Activated T-cell treated with anti-CD3 and anti-CD28 coated beads, Interleukin-2, amount 50 U/mL, for 4 hours (primary cell): ENCODE results near the gene RBL2. TPM values are rescaled to one million over a fixed set of nuclear protein-coding genes. Genes with fewer than 3 reads are reported as not detected.
A peak's percentile ranks its signal among the peaks of the same experiment; 100 is the strongest.
"Not testable (repeated sequence)": the region's sequence is repeated elsewhere in the genome, so short reads cannot be mapped to it uniquely, and the experiment has no call there.

Experiments
- ATAC-seq, 2 donors: fragments of 200-7000 bp; cut with Tn5 transposase; one replicate each; pipeline ENCODE4 v1.10.0; 2021
- DNase-seq: peaks from one replicate; pipeline ENCODE4 v3.0.0-alpha.2; 2020
- H3K27me3 Mint-ChIP-seq: one replicate; pipeline ENCODE4 v1.8.0; 2021; ENCODE audit warnings: low read depth, mixed read lengths
- H3K36me3 Mint-ChIP-seq: one replicate; pipeline ENCODE4 v1.8.0; 2022; ENCODE audit warnings: mixed read lengths; ENCODE audit not compliant: insufficient read depth
- H3K4me1 Mint-ChIP-seq: one replicate; pipeline ENCODE4 v1.8.0; 2021; ENCODE audit warnings: low read depth, mixed read lengths
- H3K4me3 Mint-ChIP-seq: one replicate; pipeline ENCODE4 v1.8.0; 2021; ENCODE audit warnings: mild to moderate bottlenecking, moderate library complexity, mixed read lengths
- H3K9me3 Mint-ChIP-seq: one replicate; pipeline ENCODE4 v1.8.0; 2021; ENCODE audit warnings: mixed read lengths
- total RNA-seq, 3 donors: library from RNA; stranded (reverse); gene quantifications; one replicate each; pipeline ENCODE4 v1.2.1, GENCODE V29; 2021

RBL2 gene
- total RNA-seq, 3 donors from 2014 or later: 26.6 to 31.6 (median 29.8) TPM

- Mint-ChIP-seq H3K27me3 (no peaks in the 10 kb centered on the region), H3K36me3 (no peaks in the 10 kb centered on the region), H3K4me1 (peaks cover 37% of the 10 kb centered on the region), H3K9me3 (no peaks in the 10 kb centered on the region), H3K4me3 (no peak overlapping the region)
- no peak for DNase-seq
- no peak for ATAC-seq
These were observed 72.0 kb downstream of the RBL2 start for GRCh38 chr16:53506254-53506653.

DNA sequence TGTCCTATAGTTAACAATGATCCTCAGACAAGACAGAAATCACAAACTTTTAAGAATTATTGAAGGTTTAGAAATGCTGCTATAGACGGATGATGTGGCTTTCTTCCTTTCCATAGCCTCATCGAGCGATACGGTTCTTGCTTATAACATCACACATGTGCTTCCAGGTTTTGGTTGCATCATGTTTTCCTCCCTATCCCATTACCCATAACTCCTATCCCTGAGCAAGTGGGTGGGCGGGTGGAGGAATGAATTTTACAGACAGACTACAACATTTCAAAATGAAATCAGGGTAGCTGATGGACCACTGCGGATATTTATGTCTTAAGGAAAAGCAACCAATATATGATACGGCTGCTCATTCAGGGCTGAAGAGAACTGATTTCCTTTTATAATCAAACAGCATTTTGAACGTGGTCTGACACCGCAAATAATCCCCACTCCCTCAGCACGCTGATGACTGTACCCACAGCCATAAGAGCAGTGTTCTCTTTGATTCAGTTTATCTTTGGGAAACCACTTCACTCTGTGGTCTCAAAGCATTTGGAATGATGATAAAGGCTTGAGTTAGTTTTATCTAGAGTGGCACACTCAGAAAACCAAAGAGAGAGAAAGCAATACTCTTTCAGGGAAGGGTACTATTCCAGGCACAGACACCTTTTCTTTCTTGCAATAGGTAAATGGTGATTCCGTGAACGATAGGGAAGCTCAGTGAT is 73.4 kb downstream of the RBL2 start:
- peaks cover 30% of the 10 kb centered on the region for H3K4me1 Mint-ChIP-seq

GRCh38 chr16:53509906-53510703 is 75.8 kb downstream of the RBL2 start:
- no peaks in the 10 kb centered on the region for H3K9me3 Mint-ChIP-seq
- no peak overlapping the region for H3K4me3 Mint-ChIP-seq
- no peaks in the 10 kb centered on the region for H3K36me3 Mint-ChIP-seq
- DNase-seq (peak; percentile 43), ATAC-seq (peak; percentile 57 to 58)
- H3K4me1 Mint-ChIP-seq: peaks cover 20% of the 10 kb centered on the region
- no peaks in the 10 kb centered on the region for H3K27me3 Mint-ChIP-seq

More for the DNA sequence above, 73.4 kb downstream of the RBL2 start:
- H3K9me3 Mint-ChIP-seq: no peaks in the 10 kb centered on the region
- H3K27me3 Mint-ChIP-seq: no peaks in the 10 kb centered on the region
- H3K36me3 Mint-ChIP-seq: no peaks in the 10 kb centered on the region
- ATAC-seq (no peak), DNase-seq (no peak)
- no peak overlapping the region for H3K4me3 Mint-ChIP-seq

DNA sequence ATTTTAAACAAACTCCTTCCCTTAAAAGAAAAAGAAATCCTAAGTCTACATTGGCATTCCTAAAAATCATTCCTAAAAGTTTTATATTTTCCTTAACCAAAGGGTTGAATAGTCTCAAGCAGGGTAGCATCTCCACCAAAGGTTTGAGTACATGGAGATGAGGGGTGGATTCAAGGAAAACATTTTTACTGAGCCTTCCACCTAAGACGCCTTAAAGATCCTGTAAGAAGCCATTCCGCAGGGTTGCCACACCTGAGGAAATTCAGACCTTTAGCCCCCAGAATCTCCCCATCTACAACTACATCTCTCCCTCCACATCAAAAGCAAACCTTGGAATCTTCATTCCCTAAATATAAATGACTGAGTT is 76.4 kb downstream of the RBL2 start:
- Mint-ChIP-seq H3K4me3 (no peak overlapping the region), H3K4me1 (peaks cover 20% of the 10 kb centered on the region), H3K36me3 (no peaks in the 10 kb centered on the region), H3K9me3 (no peaks in the 10 kb centered on the region), H3K27me3 (no peaks in the 10 kb centered on the region)
- ATAC-seq (no peak), DNase-seq (no peak)

DNA sequence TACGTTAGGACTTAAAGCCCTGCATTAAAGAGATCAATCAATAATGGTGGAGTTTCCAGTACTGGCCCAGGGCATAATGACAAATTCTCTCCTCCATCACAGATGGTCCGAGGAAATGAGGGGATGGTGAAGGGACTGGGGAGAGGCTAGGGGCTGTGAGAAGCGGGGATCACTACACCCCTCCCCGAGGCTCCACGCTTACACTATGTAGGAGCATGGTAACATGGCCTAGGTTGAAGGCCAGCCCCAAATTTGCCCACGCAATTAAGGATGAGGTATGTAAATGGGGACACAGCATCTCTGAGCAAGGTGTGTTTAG is 76.8 kb downstream of the RBL2 start:
- no peaks in the 10 kb centered on the region for H3K9me3 Mint-ChIP-seq
- H3K27me3 Mint-ChIP-seq: no peaks in the 10 kb centered on the region
- peaks cover 24% of the 10 kb centered on the region for H3K4me1 Mint-ChIP-seq
- no peak overlapping the region for H3K4me3 Mint-ChIP-seq
- ATAC-seq (no peak), DNase-seq (no peak)
- H3K36me3 Mint-ChIP-seq: no peaks in the 10 kb centered on the region

- no peak overlapping the region for H3K4me3 Mint-ChIP-seq
- H3K9me3 Mint-ChIP-seq: no peaks in the 10 kb centered on the region
- H3K4me1 Mint-ChIP-seq: peaks cover 25% of the 10 kb centered on the region
- no peaks in the 10 kb centered on the region for H3K27me3 Mint-ChIP-seq
- DNase-seq (no peak), ATAC-seq (no peak)
- no peaks in the 10 kb centered on the region for H3K36me3 Mint-ChIP-seq
These were observed 77.4 kb downstream of the RBL2 start for GRCh38 chr16:53511403-53512280.

DNA sequence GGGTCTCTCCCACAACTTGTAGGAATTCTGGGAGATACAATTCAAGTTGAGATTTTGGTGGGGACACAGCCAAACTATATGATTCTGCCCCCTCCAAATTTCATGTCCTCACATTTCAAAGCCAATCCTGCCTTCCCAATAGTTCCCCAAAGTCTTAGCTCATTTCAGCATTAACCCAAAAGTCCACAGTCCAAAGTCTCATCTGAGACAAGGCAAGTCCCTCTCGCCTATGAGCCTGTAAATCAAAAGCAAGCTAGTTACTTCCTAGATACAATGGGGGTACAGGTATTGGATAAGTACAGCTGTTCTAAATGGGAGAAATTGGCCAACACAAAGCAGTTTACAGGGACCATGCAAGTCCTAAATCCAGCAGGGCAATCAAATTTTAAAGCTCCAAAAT is 78.5 kb downstream of the RBL2 start:
- not testable (repeated sequence) for ATAC-seq, H3K27me3 Mint-ChIP-seq, H3K9me3 Mint-ChIP-seq

GRCh38 chr16:53515259-53515658 is 81.0 kb downstream of the RBL2 start:
- Mint-ChIP-seq H3K4me3 (no peak overlapping the region), H3K4me1 (peaks cover 59% of the 10 kb centered on the region), H3K9me3 (no peaks in the 10 kb centered on the region), H3K27me3 (no peaks in the 10 kb centered on the region), H3K36me3 (no peaks in the 10 kb centered on the region)
- ATAC-seq: no peak
- DNase-seq: no peak

More for the DNA sequence above, 78.5 kb downstream of the RBL2 start:
- H3K36me3 Mint-ChIP-seq, H3K4me3 Mint-ChIP-seq, DNase-seq: not testable (repeated sequence)
- peaks cover 36% of the 10 kb centered on the region for H3K4me1 Mint-ChIP-seq

DNA sequence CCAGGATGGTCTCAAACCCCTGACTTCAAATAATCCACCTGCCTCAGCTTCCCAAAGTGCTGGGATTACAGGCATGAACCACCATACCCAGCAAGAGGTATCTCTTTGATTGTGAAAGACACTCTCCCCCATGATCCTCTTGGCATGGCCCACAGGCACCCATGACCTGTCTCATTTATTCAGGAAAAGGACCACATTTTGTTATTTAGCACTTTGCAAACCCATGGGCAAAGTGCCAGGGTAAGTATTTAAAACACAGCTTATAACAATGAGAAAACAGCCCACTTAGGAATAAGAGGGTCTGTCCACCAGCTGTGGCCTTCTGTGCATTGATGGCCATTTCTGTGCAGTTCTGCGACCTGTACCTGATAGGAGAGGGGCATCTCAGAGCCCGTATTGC is 81.5 kb downstream of the RBL2 start:
- peaks cover 57% of the 10 kb centered on the region for H3K4me1 Mint-ChIP-seq
- H3K9me3 Mint-ChIP-seq: no peaks in the 10 kb centered on the region
- no peaks in the 10 kb centered on the region for H3K27me3 Mint-ChIP-seq
- H3K36me3 Mint-ChIP-seq: no peaks in the 10 kb centered on the region
- no peak overlapping the region for H3K4me3 Mint-ChIP-seq
- ATAC-seq: no peak
- no peak for DNase-seq

- Mint-ChIP-seq H3K4me3 (peak overlapping the region; percentile 76), H3K36me3 (no peaks in the 10 kb centered on the region), H3K9me3 (no peaks in the 10 kb centered on the region), H3K27me3 (no peaks in the 10 kb centered on the region), H3K4me1 (peaks cover 50% of the 10 kb centered on the region)
- ATAC-seq (no peak), DNase-seq (no peak)
These were observed 83.6 kb downstream of the RBL2 start for GRCh38 chr16:53517851-53518250.

DNA sequence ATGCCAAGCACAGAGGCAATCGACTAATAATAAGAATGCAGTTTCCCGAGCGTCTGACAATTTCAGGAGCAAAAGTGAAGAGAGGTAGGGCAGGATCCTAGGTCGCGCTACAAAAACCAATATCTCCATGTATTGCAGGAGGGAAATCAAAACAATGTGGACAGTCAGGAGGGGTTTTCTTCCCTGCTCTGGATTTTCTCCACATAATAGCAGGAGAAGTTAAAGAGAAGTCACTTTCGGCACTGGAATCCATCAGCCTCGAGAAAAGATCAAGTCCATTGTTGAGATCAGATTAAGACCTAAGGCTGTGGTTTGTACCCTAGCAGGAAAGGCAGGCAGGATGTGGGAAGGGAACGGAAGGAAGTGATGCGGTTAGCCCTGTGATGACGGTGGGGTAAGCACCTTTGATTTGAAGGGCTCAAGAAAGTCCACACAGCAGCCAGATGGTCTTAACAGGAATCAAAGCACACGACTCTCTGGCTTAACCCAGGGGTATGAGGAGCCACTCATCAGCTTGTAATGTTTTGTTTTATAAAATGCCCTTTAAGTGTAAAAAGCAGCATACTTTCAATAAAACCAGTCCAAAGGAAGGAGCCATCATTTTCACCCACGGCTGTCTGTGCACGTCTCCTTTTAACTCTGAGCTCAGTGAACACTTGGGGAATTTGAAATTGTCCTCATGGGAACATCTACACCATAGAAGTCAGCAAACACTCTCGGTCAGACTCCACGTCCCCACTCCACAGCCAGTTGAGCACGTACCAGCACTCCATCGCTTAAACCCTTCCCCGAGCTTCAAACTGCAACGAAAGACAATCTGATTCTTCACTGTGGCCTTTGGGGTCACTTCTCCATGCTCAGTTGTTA is 84.5 kb downstream of the RBL2 start:
- no peaks in the 10 kb centered on the region for H3K9me3 Mint-ChIP-seq
- DNase-seq: peak; percentile 53

GRCh38 chr16:53519417-53520091 is 85.3 kb downstream of the RBL2 start:
- no peaks in the 10 kb centered on the region for H3K36me3 Mint-ChIP-seq
- DNase-seq (no peak), ATAC-seq (no peak)
- H3K27me3 Mint-ChIP-seq: no peaks in the 10 kb centered on the region
- peak overlapping the region; percentile 76 for H3K4me3 Mint-ChIP-seq
- H3K4me1 Mint-ChIP-seq: peaks cover 51% of the 10 kb centered on the region
- no peaks in the 10 kb centered on the region for H3K9me3 Mint-ChIP-seq

More for the DNA sequence above, 84.5 kb downstream of the RBL2 start:
- H3K27me3 Mint-ChIP-seq: no peaks in the 10 kb centered on the region
- ATAC-seq: peak; percentile 79 to 89
- H3K4me3 Mint-ChIP-seq: peak overlapping the region; percentile 76
- H3K4me1 Mint-ChIP-seq: peaks cover 53% of the 10 kb centered on the region
- H3K36me3 Mint-ChIP-seq: no peaks in the 10 kb centered on the region

DNA sequence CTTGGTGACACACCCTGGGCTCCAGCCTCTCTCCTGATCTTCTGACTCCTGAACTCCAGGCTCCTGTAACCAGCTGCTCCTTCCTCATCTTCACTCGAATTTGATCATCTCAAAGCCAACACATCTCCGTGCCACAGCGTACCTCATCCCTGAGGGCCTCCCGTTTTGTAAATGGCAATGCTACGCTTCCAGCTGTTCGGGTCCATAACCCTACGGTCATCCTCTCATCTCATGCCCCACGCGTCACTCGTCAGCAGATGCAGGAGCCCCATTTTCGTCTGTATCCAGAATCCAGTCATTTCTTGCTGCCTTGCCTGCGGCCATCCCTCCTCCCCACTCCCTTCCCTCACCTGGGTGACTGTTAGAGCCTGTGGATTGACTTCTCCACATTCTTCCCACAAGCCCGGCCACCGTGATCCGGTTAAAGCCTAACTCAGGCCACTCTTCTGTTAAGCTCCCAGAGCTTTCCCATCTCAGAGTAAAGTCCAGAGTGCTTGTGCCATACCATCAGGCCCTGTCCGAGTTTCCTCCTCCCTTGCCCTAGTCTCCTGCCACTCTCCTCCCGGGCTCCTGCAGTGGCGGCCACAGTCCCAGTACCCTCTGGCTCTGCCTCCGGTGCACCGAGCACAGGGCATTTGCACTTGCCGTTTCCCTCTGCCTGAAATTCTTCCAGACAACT is 89.0 kb downstream of the RBL2 start:
- ATAC-seq (no peak), DNase-seq (no peak)
- no peaks in the 10 kb centered on the region for H3K36me3 Mint-ChIP-seq
- H3K9me3 Mint-ChIP-seq: no peaks in the 10 kb centered on the region
- H3K4me3 Mint-ChIP-seq: no peak overlapping the region
- no peaks in the 10 kb centered on the region for H3K27me3 Mint-ChIP-seq
- peaks cover 24% of the 10 kb centered on the region for H3K4me1 Mint-ChIP-seq
